Body of pancreas (tissue), 4 donors: Measurements from ENCODE around the gene PTGDS. TPM values are rescaled to one million over a fixed set of nuclear protein-coding genes. Genes with fewer than 3 reads are reported as not detected.

Source experiments
- ATAC-seq: fragments of 150-250 bp; one replicate; pipeline ENCODE4 v1.9.1; 2016
- DNase-seq, 4 donors: peaks; one replicate each; pipeline ENCODE4 v3.0.0-alpha.2; 2019
- H3K27ac ChIP-seq, 4 donors: fragments of 200-600 bp; sonication (generic); 1 replicate in 3 of 4; 2 replicates in 1 of 4; pipeline versions ENCODE4 v1.5.1 to v1.6.1; 2016 to 2019; ENCODE audit warnings: mild to moderate bottlenecking in 1 of 4, mixed read lengths in 1 of 4, moderate library complexity in 1 of 4
- H3K27me3 ChIP-seq, 2 donors: fragments of 200-600 bp; sonication (generic); one replicate each; pipeline ENCODE4 v1.6.0; 2016; ENCODE audit warnings: mild to moderate bottlenecking in 1 of 2
- H3K36me3 ChIP-seq, 2 donors: fragments of 200-600 bp; sonication (generic); replicated peaks in 1 of 2; 2 replicates each; pipeline ENCODE4 v1.5.1; 2016; ENCODE audit warnings: low read depth in 2 of 2; ENCODE audit not compliant: insufficient read depth in 1 of 2
- H3K4me1 ChIP-seq: fragments of 200-600 bp; sonication (generic); one replicate; pipeline ENCODE4 v1.6.0; 2016
- H3K4me3 ChIP-seq, 2 donors: fragments of 200-600 bp; sonication (generic); 1 replicate in 1 of 2; 2 replicates in 1 of 2; pipeline ENCODE4 v1.5.1; 2016 to 2019
- H3K9me3 ChIP-seq, 3 donors: fragments of 200-600 bp; sonication (generic); 1 replicate in 2 of 3; 2 replicates in 1 of 3; pipeline ENCODE4 v1.5.1; 2016
- CTCF ChIP-seq, 7 experiments: fragments of 450-650 bp in 4 of 7; fragments of 200-600 bp in 3 of 7; sonication (generic) in 3 of 7; IDR thresholded peaks; one replicate each; pipeline ENCODE4 v1.5.1; 2016 to 2019; ENCODE audit warnings: antibody characterized with exemption in 7 of 7
- POLR2A ChIP-seq, 3 donors: fragments of 450-650 bp; IDR thresholded peaks; one replicate each; pipeline ENCODE4 v1.6.1; 2016; ENCODE audit warnings: antibody characterized with exemption in 3 of 3, mild to moderate bottlenecking in 2 of 3
- WGBS, 2 donors: methylation state at CpG; one replicate each; pipeline ENCODE4 v1.1.5; 2017; 5-methylcytosine and 5-hydroxymethylcytosine counted together
- intact Hi-C: fragments of 100-400 bp; cut with DNase I; formaldehyde crosslinking; loops from one replicate; pipeline ENCODE4 v1.15.1; 2023
- total RNA-seq, 2 donors: library from RNA; depleted of rRNA; stranded (reverse); fragments of >200 nt; gene quantifications; one replicate each; pipeline ENCODE4 v1.1.0, GENCODE V29; 2016

The PTGDS gene
- total RNA-seq, 2 donors from 2014 or later: 17.8 to 48.0 TPM

- no peaks in the 10 kb centered on the region for H3K36me3 ChIP-seq
- 91 to 97% methylated on average over 4 of the region's 4 CpGs for WGBS, 2 donors
- peaks cover 24% of the 10 kb centered on the region for H3K4me1 ChIP-seq
- intact Hi-C loops: no loop called here
- H3K9me3 ChIP-seq: no peaks in the 10 kb centered on the region
- no peak for ATAC-seq
- TF ChIP-seq CTCF (IDR thresholded peaks at IDR 0.05) (no peak), POLR2A (IDR thresholded peaks at IDR 0.05) (no peak)
- no peak overlapping the region for H3K4me3 ChIP-seq
- no peak overlapping the region for H3K27ac ChIP-seq
- H3K27me3 ChIP-seq: peaks cover 0 to 5% of the 10 kb centered on the region in 2 donors
- no peak for DNase-seq
Measured at GRCh38 chr9:136988872-136989271, 11.6 kb downstream of the PTGDS start.

GRCh38 chr9:136990242-136990911, 13.1 kb downstream of the PTGDS start:
- no peak for DNase-seq
- ATAC-seq: no peak
- WGBS, 2 donors: 76 to 85% methylated on average over 8 to 10 of the region's 10 CpGs
- no peak overlapping the region for H3K4me3 ChIP-seq
- H3K4me1 ChIP-seq: peaks cover 22% of the 10 kb centered on the region
- intact Hi-C loops: no loop called here
- no peak for TF ChIP-seq CTCF (IDR thresholded peaks at IDR 0.05)
- TF ChIP-seq POLR2A (IDR thresholded peaks at IDR 0.05): no peak
- H3K27me3 ChIP-seq: no peaks in the 10 kb centered on the region
- no peaks in the 10 kb centered on the region for H3K9me3 ChIP-seq
- H3K36me3 ChIP-seq: no peaks in the 10 kb centered on the region
- peak overlapping the region in 1 of 4 donors; percentile 78 for H3K27ac ChIP-seq

- TF ChIP-seq CTCF (IDR thresholded peaks at IDR 0.05) (peak in 2 of 7 experiments; percentile 5 to 6), POLR2A (IDR thresholded peaks at IDR 0.05) (peak in 1 of 3 donors; percentile 41)
- Histone ChIP-seq H3K27ac (peak within 1 kb of the TSS; percentile 54 to 86 (median 66)), H3K27me3 (no peaks in the 10 kb centered on the region), H3K9me3 (no peaks in the 10 kb centered on the region), H3K4me3 (peak within 1 kb of the TSS; percentile 54 to 82), H3K4me1 (peaks cover 35% of the 10 kb centered on the region), H3K36me3 (no peaks in the 10 kb centered on the region)
- ATAC-seq (peak; percentile 96), DNase-seq (peak; percentile 95 to 96 (median 95))
- 0 to 2% methylated on average over 12 to 49 of the region's 92 CpGs for WGBS, 2 donors
- intact Hi-C loops: no loop called here
Measured at GRCh38 chr9:136991993-136992818, 14.9 kb downstream of the PTGDS start, which contains the start of gene PAXX. Gene PAXX (plus strand): TSS chr9:136992422. CDS start chr9:136992444, 22 bp downstream.

- no peak for ATAC-seq
- no peak for TF ChIP-seq CTCF (IDR thresholded peaks at IDR 0.05)
- TF ChIP-seq POLR2A (IDR thresholded peaks at IDR 0.05): no peak
- intact Hi-C loops: no loop called here
- H3K27ac ChIP-seq: peak overlapping the region in 3 of 4 donors; percentile 54 to 86 (median 78)
- H3K36me3 ChIP-seq: no peaks in the 10 kb centered on the region
- H3K4me1 ChIP-seq: peaks cover 35% of the 10 kb centered on the region
- no peak for DNase-seq
- no peaks in the 10 kb centered on the region for H3K9me3 ChIP-seq
- 31 to 76% methylated on average over 3 to 18 of the region's 18 CpGs for WGBS, 2 donors
- H3K4me3 ChIP-seq: peak overlapping the region; percentile 54 to 82
- H3K27me3 ChIP-seq: no peaks in the 10 kb centered on the region
Measured at GRCh38 chr9:136992819-136993369, 15.6 kb downstream of the PTGDS start.
